NCI-H2107 treated with DMSO at 0.1 percent for 48 hours (cell line): ENCODE measurements around the gene CD226.

Source experiments
- DNase-seq: peaks from one replicate; lab custom pipeline; 2025; ENCODE audit not compliant: unreplicated experiment; lab: John Stamatoyannopoulos, UW

Gene CD226

GRCh38 chr18:69820538-69820937 is 127.1 kb downstream of the CD226 start:
- no peak for DNase-seq

DNA sequence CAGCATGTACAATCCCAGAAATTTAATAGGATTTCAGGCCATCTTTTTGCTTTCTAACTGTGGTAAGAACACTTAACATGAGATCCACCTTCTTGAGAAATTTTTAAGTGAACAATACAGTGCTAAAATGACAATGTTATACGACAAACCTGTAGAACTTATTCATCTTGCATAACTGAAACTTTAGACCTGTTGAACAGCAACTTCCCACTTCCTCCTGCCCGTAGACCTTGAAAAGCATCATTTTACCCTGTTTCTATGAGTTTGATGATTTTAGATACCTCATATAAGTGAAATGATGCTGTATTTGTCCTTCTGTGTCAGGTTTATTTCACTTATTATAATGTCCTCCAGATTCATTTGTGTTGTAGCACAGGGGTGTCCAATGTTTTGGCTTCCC is 128.2 kb downstream of the CD226 start:
- DNase-seq: no peak

- DNase-seq: no peak
Measured at GRCh38 chr18:69817335-69817940, 130.2 kb downstream of the CD226 start.

DNA sequence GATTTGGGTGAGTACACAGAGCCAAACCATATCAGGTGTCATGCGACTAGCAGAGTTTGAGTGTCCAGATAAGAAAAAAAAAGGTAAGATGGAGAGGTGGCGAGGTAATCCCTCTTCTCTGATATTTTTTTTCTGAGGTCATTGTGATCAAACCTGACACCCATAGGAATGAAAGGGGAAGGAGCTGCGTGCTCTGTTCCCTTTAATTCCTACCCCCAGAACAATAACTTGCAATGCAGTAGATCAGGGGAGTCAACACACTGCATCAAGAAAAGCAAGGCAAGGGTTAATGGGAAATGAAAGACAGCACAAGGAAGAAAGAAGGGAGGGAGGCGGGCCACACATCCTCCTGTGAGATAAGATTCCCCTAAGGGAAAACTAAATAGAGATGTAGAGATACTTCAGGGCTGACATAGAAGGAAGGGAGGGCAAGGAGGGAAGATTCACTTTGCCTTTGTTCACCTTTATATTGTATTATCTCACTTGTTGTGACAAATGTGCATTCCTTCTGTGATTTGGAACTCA is 132.8 kb downstream of the CD226 start:
- no peak for DNase-seq

DNA sequence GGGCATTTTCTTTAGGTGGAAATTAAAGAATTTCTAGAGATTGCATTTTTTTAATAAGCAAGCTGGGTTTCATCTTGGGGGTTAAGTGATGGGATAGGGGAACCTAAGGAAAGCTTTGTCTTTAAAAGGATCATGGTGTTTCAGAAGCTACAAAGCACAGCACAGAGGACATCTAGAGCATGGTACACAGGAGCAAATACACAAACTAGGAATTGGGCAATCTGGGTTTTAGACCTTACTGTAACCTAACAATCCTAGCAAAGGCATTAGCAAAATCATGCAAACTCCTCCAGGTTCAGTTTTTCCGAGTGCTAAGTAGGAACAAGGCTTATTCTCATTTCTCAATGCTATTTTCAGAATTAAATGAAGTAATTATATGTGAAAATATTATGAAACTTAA is 134.1 kb downstream of the CD226 start:
- DNase-seq: no peak

DNA sequence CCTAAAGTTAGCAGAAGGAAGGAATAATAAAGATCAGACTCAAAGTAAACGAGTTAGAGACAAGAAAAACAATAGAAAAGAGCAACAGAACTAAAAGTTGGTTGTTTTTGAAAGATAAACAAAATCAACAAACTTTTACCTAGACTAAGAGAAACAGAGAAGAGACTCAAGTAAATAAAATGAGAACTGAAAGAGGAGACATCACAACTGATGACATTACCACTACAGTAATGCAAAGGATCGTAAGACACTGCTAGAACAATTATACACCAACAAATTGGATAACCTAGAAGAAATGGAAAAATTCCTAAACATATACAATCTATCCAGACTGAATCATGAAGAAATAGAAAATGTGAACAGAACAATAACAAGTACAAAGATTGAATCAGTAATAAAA is 139.3 kb downstream of the CD226 start:
- no peak for DNase-seq

- no peak for DNase-seq
Measured at GRCh38 chr18:69804776-69805501, 142.7 kb downstream of the CD226 start.
